Measurements from ENCODE around the gene MRPL49. TPM values are rescaled to one million over a fixed set of nuclear protein-coding genes. Genes with fewer than 3 reads are reported as not detected.

Gene MRPL49
- total and polyA plus RNA-seq, 2 of the 13 experiments (the other 11 are each of a cell fraction or from before 2014, with no cell fraction given), result 39.2 to 53.3 TPM

- TF ChIP-seq THAP9 (CRISPR knock-in tag; IDR thresholded peaks at IDR 0.05; ENCODE audit: borderline replicate concordance) (peak; percentile 99), FOXA1 (IDR thresholded peaks at IDR 0.05) (no peak), FOXA1 (CRISPR knock-in tag; IDR thresholded peaks at IDR 0.05) (0 out of 2 replicates have a peak, but pooled peaks have one; percentile 5), TBX2 (CRISPR knock-in tag; IDR thresholded peaks at IDR 0.05; ENCODE audit: borderline replicate concordance) (peak; percentile 61; the same call in 1 of the 2 replicates), REST (IDR thresholded peaks at IDR 0.05; ENCODE audit: borderline replicate concordance in 1 of 2, low read depth in 1 of 2, low read length in 2 of 2) (no peak), IRX3 (CRISPR knock-in tag; IDR thresholded peaks at IDR 0.05; ENCODE audit: borderline replicate concordance, low read depth) (peak; percentile 81; the same call in 1 of the 2 replicates), CHCHD3 (CRISPR knock-in tag; IDR thresholded peaks at IDR 0.05) (peak; percentile 77; the same call in 1 of the 2 replicates), KMT2A (CRISPR knock-in tag; IDR thresholded peaks at IDR 0.05) (peak; percentile 94), CHD2 (IDR thresholded peaks at IDR 0.05; ENCODE audit: low read depth, low read length) (peak; percentile 71), MTA1 (CRISPR knock-in tag; IDR thresholded peaks at IDR 0.05; ENCODE audit: borderline replicate concordance) (peak; percentile 82), ZBTB25 (CRISPR knock-in tag; IDR thresholded peaks at IDR 0.05) (peak; percentile 78; the same call in 1 of the 2 replicates), CREM (IDR thresholded peaks at IDR 0.05) (peak; percentile 98), CREM (CRISPR knock-in tag; IDR thresholded peaks at IDR 0.05) (peak; percentile 90), TGIF2 (CRISPR knock-in tag; IDR thresholded peaks at IDR 0.05) (peak; percentile 95), ZNF276 (CRISPR knock-in tag; IDR thresholded peaks at IDR 0.05; ENCODE audit: low read depth) (peak; percentile 77; the same call in 1 of the 2 replicates), THAP11 (CRISPR knock-in tag; IDR thresholded peaks at IDR 0.05) (peak; percentile 95)
These were observed 38.1 kb upstream of the MRPL49 start, which contains the start of the genes CDCA5 and ZFPL1 (continued) for GRCh38 chr11:65083834-65084597.

Data from HepG2 (cell line).